Measurements from ENCODE around the gene PLA2G4B.

The PLA2G4B gene

GRCh38 chr15:41890050-41890690 is 51.5 kb downstream of the PLA2G4B start:
- H3K27me3 Mint-ChIP-seq = no peaks in the 10 kb centered on the region
- no peak overlapping the region for H3K4me3 Mint-ChIP-seq
- H3K4me1 Mint-ChIP-seq = peaks cover 63% of the 10 kb centered on the region
- no peak overlapping the region for H3K27ac Mint-ChIP-seq
- ATAC-seq (no peak), DNase-seq (no peak)
- no peaks in the 10 kb centered on the region for H3K9me3 Mint-ChIP-seq

- Mint-ChIP-seq H3K27me3 (no peaks in the 10 kb centered on the region), H3K9me3 (no peaks in the 10 kb centered on the region), H3K27ac (no peak overlapping the region), H3K4me1 (peaks cover 63% of the 10 kb centered on the region), H3K4me3 (no peak overlapping the region)
- ATAC-seq (no peak), DNase-seq (no peak)
Observed at GRCh38 chr15:41891226-41891625, 52.6 kb downstream of the PLA2G4B start.

- no peak overlapping the region for H3K4me3 Mint-ChIP-seq
- ATAC-seq (no peak), DNase-seq (no peak)
- no peaks in the 10 kb centered on the region for H3K27me3 Mint-ChIP-seq
- peak overlapping the region; percentile 40 to 71 for H3K27ac Mint-ChIP-seq
- H3K4me1 Mint-ChIP-seq = peaks cover 63% of the 10 kb centered on the region
- no peaks in the 10 kb centered on the region for H3K9me3 Mint-ChIP-seq
Observed at GRCh38 chr15:41891946-41892345, 53.3 kb downstream of the PLA2G4B start.

GRCh38 chr15:41892621-41893421 is 54.2 kb downstream of the PLA2G4B start:
- peak overlapping the region; percentile 45 to 83 for H3K4me3 Mint-ChIP-seq
- ATAC-seq = peak; percentile 35
- H3K9me3 Mint-ChIP-seq = no peaks in the 10 kb centered on the region
- H3K27ac Mint-ChIP-seq = peak overlapping the region; percentile 67 to 93
- no peaks in the 10 kb centered on the region for H3K27me3 Mint-ChIP-seq
- DNase-seq = no peak
- peaks cover 58% of the 10 kb centered on the region for H3K4me1 Mint-ChIP-seq

- Mint-ChIP-seq H3K4me3 (peak within 1 kb of the TSS; percentile 45 to 83), H3K9me3 (no peaks in the 10 kb centered on the region), H3K4me1 (peaks cover 50% of the 10 kb centered on the region), H3K27me3 (no peaks in the 10 kb centered on the region), H3K27ac (peak within 1 kb of the TSS in 1 of 2 donors; percentile 93)
- no peak for DNase-seq
- no peak for ATAC-seq
Observed at GRCh38 chr15:41893422-41894250, 55.0 kb downstream of the PLA2G4B start, which contains the start of gene SPTBN5. Gene SPTBN5, minus strand, starts transcription at chr15:41894053. Its CDS starts 556 bp downstream, at chr15:41893497.

GRCh38 chr15:41894251-41894790 is 55.7 kb downstream of the PLA2G4B start:
- H3K9me3 Mint-ChIP-seq = no peaks in the 10 kb centered on the region
- H3K4me3 Mint-ChIP-seq = peak overlapping the region in 1 of 2 donors; percentile 50
- H3K27me3 Mint-ChIP-seq = no peaks in the 10 kb centered on the region
- peak overlapping the region in 1 of 2 donors; percentile 71 for H3K27ac Mint-ChIP-seq
- ATAC-seq (peak; percentile 1), DNase-seq (no peak)
- H3K4me1 Mint-ChIP-seq = peaks cover 43% of the 10 kb centered on the region

- peak; percentile 96 for ATAC-seq
- Mint-ChIP-seq H3K9me3 (no peaks in the 10 kb centered on the region), H3K27ac (peak overlapping the region; percentile 71 to 93), H3K27me3 (no peaks in the 10 kb centered on the region), H3K4me1 (peaks cover 38% of the 10 kb centered on the region), H3K4me3 (peak overlapping the region; percentile 16 to 50)
- peak; percentile 71 to 78 for DNase-seq
Observed at GRCh38 chr15:41894791-41895463, 56.3 kb downstream of the PLA2G4B start.

- Mint-ChIP-seq H3K9me3 (no peaks in the 10 kb centered on the region), H3K4me3 (peak overlapping the region; percentile 16 to 50), H3K27ac (peak overlapping the region; percentile 71 to 93), H3K4me1 (peaks cover 38% of the 10 kb centered on the region), H3K27me3 (no peaks in the 10 kb centered on the region)
- no peak for DNase-seq
- ATAC-seq = no peak
Observed at GRCh38 chr15:41895491-41895890, 56.8 kb downstream of the PLA2G4B start.

- ATAC-seq (no peak), DNase-seq (no peak)
- H3K27me3 Mint-ChIP-seq = no peaks in the 10 kb centered on the region
- H3K9me3 Mint-ChIP-seq = no peaks in the 10 kb centered on the region
- no peak overlapping the region for H3K27ac Mint-ChIP-seq
- H3K4me3 Mint-ChIP-seq = no peak overlapping the region
- peaks cover 38% of the 10 kb centered on the region for H3K4me1 Mint-ChIP-seq
Observed at GRCh38 chr15:41895957-41896356, 57.3 kb downstream of the PLA2G4B start.

- Mint-ChIP-seq H3K9me3 (no peaks in the 10 kb centered on the region), H3K27ac (peak overlapping the region in 1 of 2 donors; percentile 11), H3K27me3 (no peaks in the 10 kb centered on the region), H3K4me1 (peaks cover 38% of the 10 kb centered on the region), H3K4me3 (no peak overlapping the region)
- DNase-seq (no peak), ATAC-seq (no peak)
Observed at GRCh38 chr15:41896566-41896965, 57.9 kb downstream of the PLA2G4B start.

GRCh38 chr15:41897363-41897799 is 58.7 kb downstream of the PLA2G4B start:
- ATAC-seq = no peak
- H3K4me1 Mint-ChIP-seq = peaks cover 34% of the 10 kb centered on the region
- no peaks in the 10 kb centered on the region for H3K27me3 Mint-ChIP-seq
- peak overlapping the region in 1 of 2 donors; percentile 66 for H3K27ac Mint-ChIP-seq
- no peaks in the 10 kb centered on the region for H3K9me3 Mint-ChIP-seq
- no peak overlapping the region for H3K4me3 Mint-ChIP-seq
- no peak for DNase-seq
